T-cell (primary cell): Measurements from ENCODE around the gene F2. TPM values are rescaled to one million over a fixed set of nuclear protein-coding genes. Genes with fewer than 3 reads are reported as not detected.

Experiments used
- ATAC-seq, 4 experiments: fragments of 200-7000 bp in 3 of 4; fragments of 150-1000 bp in 1 of 4; cut with Tn5 transposase; replicated peaks in 1 of 4; 1 replicate in 3 of 4; 2 replicates in 1 of 4; pipeline ENCODE4 v1.10.0; 2021; ENCODE audit warnings: moderate library complexity in 3 of 4, mild to moderate bottlenecking in 2 of 4, moderate number of reproducible peaks in 1 of 4
- CTCF ChIA-PET, 2 donors: fragments of 300-600 bp; sonication (Branson Sonifier 250); formaldehyde crosslinking; loops; one replicate each; lab custom pipeline; 2022; ENCODE audit warnings: antibody characterized with exemption in 2 of 2; lab: Charles Lee
- POLR2A ChIA-PET, 2 donors: fragments of 300-600 bp; sonication (Branson Sonifier 250); formaldehyde crosslinking; loops; one replicate each; lab custom pipeline; 2022; ENCODE audit warnings: antibody characterized with exemption in 2 of 2; lab: Charles Lee
- DNase-seq, 35 experiments: peaks; one replicate each; pipeline versions ENCODE4 v3.0.0 to v3.0.0-alpha.2; 2013 to 2023
- H3K27ac ChIP-seq: one replicate; pipeline ENCODE4 v1.5.1; 2013; ENCODE audit warnings: low read length
- H3K27me3 ChIP-seq, 2 experiments: replicated peaks in 1 of 2; 1 replicate in 1 of 2; 2 replicates in 1 of 2; pipeline versions ENCODE4 v1.6.1 to v1.7.0; 2013; ENCODE audit warnings: low read length in 1 of 2, mixed read lengths in 1 of 2; ENCODE audit not compliant: control insufficient read depth in 2 of 2, insufficient read depth in 2 of 2; ENCODE audit errors: extremely low read depth in 1 of 2
- H3K36me3 ChIP-seq, 2 donors: 1 replicate in 1 of 2; 2 replicates in 1 of 2; pipeline versions ENCODE4 v1.6.1 to v1.7.0; 2013; ENCODE audit warnings: low read length in 1 of 2; ENCODE audit not compliant: control insufficient read depth in 2 of 2, insufficient read depth in 1 of 2; ENCODE audit errors: extremely low read depth in 1 of 2
- H3K4me1 ChIP-seq, 2 experiments: 1 replicate in 1 of 2; 2 replicates in 1 of 2; pipeline versions ENCODE4 v1.6.1 to v1.7.0; 2013; ENCODE audit warnings: low read length in 2 of 2, mixed read lengths in 1 of 2; ENCODE audit not compliant: insufficient read depth in 2 of 2, control insufficient read depth in 1 of 2; ENCODE audit errors: extremely low read depth in 1 of 2
- H3K4me3 ChIP-seq, 2 donors: 1 replicate in 1 of 2; 2 replicates in 1 of 2; pipeline versions ENCODE4 v1.5.1 to v1.7.0; 2013; ENCODE audit warnings: mild to moderate bottlenecking in 2 of 2, low read length in 1 of 2, moderate library complexity in 1 of 2; ENCODE audit not compliant: control insufficient read depth in 1 of 2; ENCODE audit errors: extremely low read depth in 1 of 2
- H3K9me3 ChIP-seq: 2 replicates; pipeline ENCODE4 v1.7.0; 2013
- H3K27ac Mint-ChIP-seq, 2 donors: one replicate each; pipeline ENCODE4 v1.8.0; 2020 to 2021; ENCODE audit warnings: mild to moderate bottlenecking in 2 of 2, mixed read lengths in 2 of 2
- H3K27me3 Mint-ChIP-seq, 2 donors: one replicate each; pipeline ENCODE4 v1.8.0; 2021 to 2022; ENCODE audit warnings: mixed read lengths in 2 of 2
- H3K36me3 Mint-ChIP-seq: one replicate; pipeline ENCODE4 v1.8.0; 2021; ENCODE audit warnings: mixed read lengths
- H3K4me1 Mint-ChIP-seq, 3 donors: one replicate each; pipeline ENCODE4 v1.8.0; 2020 to 2022; ENCODE audit warnings: mixed read lengths in 3 of 3, mild to moderate bottlenecking in 1 of 3
- H3K4me3 Mint-ChIP-seq, 3 donors: one replicate each; pipeline ENCODE4 v1.8.0; 2020 to 2022; ENCODE audit warnings: mild to moderate bottlenecking in 3 of 3, mixed read lengths in 3 of 3, moderate library complexity in 3 of 3
- H3K9me3 Mint-ChIP-seq, 3 donors: one replicate each; pipeline ENCODE4 v1.8.0; 2020 to 2022; ENCODE audit warnings: mixed read lengths in 3 of 3
- WGBS: methylation state at CpG from one replicate; pipeline ENCODE4 v1.1.5; 2013; ENCODE audit warnings: missing lambda C conversion rate; ENCODE audit not compliant: insufficient coverage; 5-methylcytosine and 5-hydroxymethylcytosine counted together
- total RNA-seq, 35 experiments: library from RNA in 6 of 35; stranded (reverse) in 6 of 35; fragments of 120-200 nt in 1 of 35; gene quantifications; one replicate each; pipeline versions ENCODE4 v1.2.1 to v1.2.4 and lab custom pipeline; 2013 to 2026

F2 gene
- total RNA-seq, 5 donors from 2014 or later (not counting 1 experiment from before 2014, with no cell fraction given) = 0.26 to 0.85 (median 0.57) TPM; not detected in 1

GRCh38 chr11:46681814-46682213 lies 37.2 kb upstream of the F2 start:
- ATAC-seq = no peak
- H3K9me3 ChIP-seq = no peaks in the 10 kb centered on the region
- H3K36me3 ChIP-seq = peaks cover 24 to 69% of the 10 kb centered on the region in 2 donors
- H3K4me1 ChIP-seq = peaks cover 1 to 12% of the 10 kb centered on the region in 2 experiments
- ChIA-PET POLR2A (no interaction called here), CTCF (no interaction called here)
- 98% methylated on average over 11 of the region's 11 CpGs for WGBS
- no peaks in the 10 kb centered on the region for H3K27me3 ChIP-seq
- H3K27me3 Mint-ChIP-seq = no peaks in the 10 kb centered on the region
- peaks cover 24% of the 10 kb centered on the region for H3K36me3 Mint-ChIP-seq
- no peak for DNase-seq
- no peak overlapping the region for H3K4me3 ChIP-seq
- H3K27ac Mint-ChIP-seq = no peak overlapping the region
- H3K4me3 Mint-ChIP-seq = no peak overlapping the region
- no peak overlapping the region for H3K27ac ChIP-seq
- no peaks in the 10 kb centered on the region for H3K9me3 Mint-ChIP-seq
- H3K4me1 Mint-ChIP-seq = peaks cover 7 to 15% (median 12%) of the 10 kb centered on the region in 3 donors

- DNase-seq (no peak), ATAC-seq (no peak)
- no peak overlapping the region for H3K4me3 Mint-ChIP-seq
- ChIA-PET POLR2A (interaction anchor here (0.6 to 1.5 kb wide), 2 partner anchors 12 to 1159 kb away, joined by 3 to 6 read pairs; no protein-coding TSS in a partner anchor), CTCF (interaction anchor here in 1 of 2 donors (0.6 kb wide), 1 partner anchor 1753 kb away, joined by 3 read pairs; no protein-coding TSS in a partner anchor)
- peaks cover 28 to 78% of the 10 kb centered on the region in 2 donors for H3K36me3 ChIP-seq
- no peaks in the 10 kb centered on the region for H3K9me3 ChIP-seq
- 95% methylated on average over 4 of the region's 11 CpGs for WGBS
- H3K4me1 Mint-ChIP-seq = peaks cover 0 to 6% (median 2%) of the 10 kb centered on the region in 3 donors
- no peaks in the 10 kb centered on the region for H3K27me3 ChIP-seq
- no peak overlapping the region for H3K27ac Mint-ChIP-seq
- no peak overlapping the region for H3K4me3 ChIP-seq
- no peaks in the 10 kb centered on the region for H3K27me3 Mint-ChIP-seq
- H3K9me3 Mint-ChIP-seq = no peaks in the 10 kb centered on the region
- no peak overlapping the region for H3K27ac ChIP-seq
- H3K36me3 Mint-ChIP-seq = peaks cover 23% of the 10 kb centered on the region
- peaks cover 0 to 2% of the 10 kb centered on the region in 2 experiments for H3K4me1 ChIP-seq
These were observed 36.0 kb upstream of the F2 start for GRCh38 chr11:46682773-46683752.

- Histone ChIP-seq H3K9me3 (no peaks in the 10 kb centered on the region), H3K27ac (no peak overlapping the region), H3K4me3 (no peak overlapping the region), H3K36me3 (peaks cover 29 to 76% of the 10 kb centered on the region in 2 donors), H3K27me3 (no peaks in the 10 kb centered on the region), H3K4me1 (no peaks in the 10 kb centered on the region)
- ATAC-seq (no peak), DNase-seq (no peak)
- POLR2A ChIA-PET = interaction anchor here (0.5 to 1.5 kb wide), 4 partner anchors 13 to 1038 kb away, joined by 3 to 6 read pairs (median 3); no protein-coding TSS in a partner anchor
- no peak overlapping the region for H3K4me3 Mint-ChIP-seq
- no peak overlapping the region for H3K27ac Mint-ChIP-seq
- peaks cover 25% of the 10 kb centered on the region for H3K36me3 Mint-ChIP-seq
- no peaks in the 10 kb centered on the region for H3K27me3 Mint-ChIP-seq
- no peaks in the 10 kb centered on the region for H3K9me3 Mint-ChIP-seq
- WGBS = 67% methylated on average over 1 of the region's 3 CpGs
- H3K4me1 Mint-ChIP-seq = peaks cover 0 to 3% (median 3%) of the 10 kb centered on the region in 3 donors
- CTCF ChIA-PET = interaction anchor here (0.5 to 0.9 kb wide), 5 partner anchors 10 to 1032 kb away, joined by 3 to 6 read pairs (median 3); no protein-coding TSS in a partner anchor
These were observed 34.6 kb upstream of the F2 start for GRCh38 chr11:46684367-46684766.

DNA sequence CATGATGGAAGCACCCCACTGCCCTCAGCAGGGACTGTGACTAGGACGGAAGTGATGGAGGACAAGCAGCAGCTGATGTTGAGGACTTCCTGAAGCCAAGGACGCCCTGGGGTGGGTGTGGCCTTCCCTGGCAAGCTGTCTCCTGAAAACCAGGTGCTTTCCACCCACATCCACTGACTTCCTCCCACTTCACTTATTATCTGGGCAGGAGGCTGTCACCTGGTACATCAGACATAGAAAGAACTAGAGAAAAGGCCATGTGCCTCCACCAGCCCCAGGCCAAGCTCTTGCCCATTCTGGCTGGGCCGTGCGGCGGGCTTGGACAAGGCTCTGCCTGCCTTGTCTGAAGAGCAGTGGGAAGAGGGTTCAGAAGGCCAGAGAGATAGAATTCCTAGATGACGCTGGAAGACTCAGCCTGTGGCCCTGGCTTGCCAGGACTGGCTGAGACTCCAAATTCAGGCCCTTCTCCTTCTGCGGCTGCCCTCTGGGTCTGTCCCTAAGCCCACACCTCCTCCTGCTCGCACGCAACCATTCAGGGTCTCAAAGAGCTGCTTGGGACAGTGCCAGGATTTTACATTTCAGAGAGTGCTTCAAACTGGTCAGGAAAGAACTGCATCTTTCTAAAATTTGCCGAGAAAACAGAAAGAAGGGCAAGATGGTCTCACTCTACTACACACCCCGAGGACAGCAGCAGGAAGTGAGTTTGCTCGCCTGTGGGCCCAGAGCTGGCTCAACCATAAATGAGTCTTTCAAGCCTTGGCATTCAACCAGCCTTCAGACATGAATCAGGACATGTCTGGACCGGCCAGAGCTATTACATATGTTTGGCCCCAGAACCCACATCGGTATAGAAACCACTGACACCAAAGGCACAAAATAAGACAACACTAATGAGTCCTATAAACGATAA lies 31.9 kb upstream of the F2 start:
- H3K27me3 Mint-ChIP-seq = no peaks in the 10 kb centered on the region
- no peak overlapping the region for H3K27ac Mint-ChIP-seq
- Histone ChIP-seq H3K9me3 (no peaks in the 10 kb centered on the region), H3K36me3 (peaks cover 15 to 68% of the 10 kb centered on the region in 2 donors), H3K4me3 (no peak overlapping the region), H3K27me3 (no peaks in the 10 kb centered on the region), H3K4me1 (no peaks in the 10 kb centered on the region), H3K27ac (no peak overlapping the region)
- DNase-seq = no peak
- H3K9me3 Mint-ChIP-seq = no peaks in the 10 kb centered on the region
- H3K36me3 Mint-ChIP-seq = peaks cover 20% of the 10 kb centered on the region
- CTCF ChIA-PET = no interaction called here
- POLR2A ChIA-PET = interaction anchor here (0.5 to 0.6 kb wide), 2 partner anchors 68 to 79 kb away, joined by 3 to 10 read pairs; no protein-coding TSS in a partner anchor
- no peak overlapping the region for H3K4me3 Mint-ChIP-seq
- ATAC-seq = no peak
- 96% methylated on average over 11 of the region's 15 CpGs for WGBS
- peaks cover 3 to 5% (median 4%) of the 10 kb centered on the region in 3 donors for H3K4me1 Mint-ChIP-seq

- Mint-ChIP-seq H3K4me3 (no peak overlapping the region), H3K27me3 (no peaks in the 10 kb centered on the region), H3K27ac (peak overlapping the region in 1 of 2 donors; percentile 3), H3K4me1 (peaks cover 4 to 11% (median 8%) of the 10 kb centered on the region in 3 donors), H3K36me3 (peaks cover 36% of the 10 kb centered on the region), H3K9me3 (no peaks in the 10 kb centered on the region)
- H3K4me3 ChIP-seq = no peak overlapping the region
- H3K4me1 ChIP-seq = peaks cover 0 to 21% of the 10 kb centered on the region in 2 experiments
- CTCF ChIA-PET = no interaction called here
- WGBS = 100% methylated on average over 1 of the region's 1 CpG
- DNase-seq = no peak
- POLR2A ChIA-PET = no interaction called here
- no peaks in the 10 kb centered on the region for H3K27me3 ChIP-seq
- H3K36me3 ChIP-seq = peaks cover 42 to 84% of the 10 kb centered on the region in 2 donors
- ATAC-seq = no peak
- no peak overlapping the region for H3K27ac ChIP-seq
- H3K9me3 ChIP-seq = no peaks in the 10 kb centered on the region
These were observed 28.3 kb upstream of the F2 start for GRCh38 chr11:46690702-46691101.
